T47D (cell line): ENCODE results near the gene PGBD2.
"Not testable (repeated sequence)": the region's sequence is repeated elsewhere in the genome, so short reads cannot be mapped to it uniquely, and the experiment has no call there.

Experiments
- DNase-seq, 2 experiments: peaks; one replicate each; pipeline versions ENCODE4 v3.0.0 to v3.0.0-alpha.2; 2011 to 2012; ENCODE audit warnings: low read depth in 1 of 2, low spot score in 1 of 2
- JUND ChIP-seq: IDR thresholded peaks from 2 replicates; pipeline ENCODE4 v1.6.1; 2012; ENCODE audit warnings: low read depth
- in situ Hi-C: cut with HindIII; loops from 2 replicates; pipeline ENCODE4 v1.10.0; 2016; ENCODE audit warnings: low sequenced_read_pairs, low pct_unique_long_range_greater_than_20kb

Gene PGBD2

DNA sequence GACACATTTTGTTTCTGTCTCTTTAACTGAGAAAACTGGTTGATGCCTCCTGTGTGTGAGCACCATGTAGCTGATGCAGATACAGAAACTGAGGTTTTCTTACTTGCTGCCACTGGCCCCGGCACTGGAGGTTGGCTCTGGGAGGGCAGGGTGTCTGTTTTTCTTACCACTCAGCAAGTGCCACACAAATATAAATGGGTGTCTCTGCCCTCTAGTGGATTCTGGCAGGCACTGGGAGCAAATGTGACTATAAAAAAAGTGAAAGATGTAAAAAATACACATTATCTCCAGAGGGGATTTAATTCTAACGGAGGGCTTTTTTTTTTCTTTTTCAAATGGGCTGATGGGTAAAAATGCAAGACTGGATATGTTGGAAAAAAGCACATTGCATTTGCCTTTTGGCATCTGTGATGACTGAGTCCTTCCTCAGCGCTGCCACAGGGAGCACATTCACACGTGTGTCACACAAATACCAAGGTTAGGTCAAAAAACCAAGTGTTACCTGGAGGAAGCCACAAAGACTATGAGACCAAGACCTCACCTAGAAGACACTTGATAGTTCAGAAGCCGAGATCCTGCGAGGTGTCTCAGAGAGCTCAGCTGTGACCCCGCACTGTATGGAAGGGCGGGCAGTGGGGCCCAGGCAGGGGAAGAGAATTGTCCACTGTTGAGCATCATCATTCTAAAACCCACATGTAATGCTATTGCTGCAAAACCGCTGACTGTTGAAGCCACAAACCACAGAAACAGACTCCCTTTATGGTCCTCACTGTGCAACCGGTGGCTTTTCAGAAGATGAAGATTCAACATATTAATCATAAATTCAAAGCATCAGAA, 18.9 kb downstream of the PGBD2 start:
- in situ Hi-C loops: no loop called here
- peak; percentile 31 to 81 for DNase-seq
- TF ChIP-seq JUND: no peak

DNA sequence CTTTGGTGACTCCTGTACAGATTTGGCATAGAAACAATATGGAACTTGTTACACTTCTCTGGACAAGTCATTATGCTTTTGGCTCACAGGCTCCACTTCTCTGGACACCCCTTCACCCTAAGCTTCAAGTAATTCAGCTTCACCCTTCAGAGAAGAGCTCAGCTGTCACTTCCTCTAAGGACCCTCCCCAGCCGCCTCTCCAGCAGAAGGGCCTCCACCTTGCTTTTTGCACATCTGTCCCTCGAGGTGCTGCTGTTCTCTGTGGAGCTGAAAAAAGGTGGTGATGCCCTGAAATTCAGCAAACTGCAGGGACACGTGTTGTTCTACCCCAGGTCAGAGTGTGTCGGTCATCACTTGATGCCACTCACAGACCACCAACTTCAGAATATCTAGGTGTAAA, 19.8 kb downstream of the PGBD2 start:
- in situ Hi-C loops, DNase-seq: not testable (repeated sequence)

DNA sequence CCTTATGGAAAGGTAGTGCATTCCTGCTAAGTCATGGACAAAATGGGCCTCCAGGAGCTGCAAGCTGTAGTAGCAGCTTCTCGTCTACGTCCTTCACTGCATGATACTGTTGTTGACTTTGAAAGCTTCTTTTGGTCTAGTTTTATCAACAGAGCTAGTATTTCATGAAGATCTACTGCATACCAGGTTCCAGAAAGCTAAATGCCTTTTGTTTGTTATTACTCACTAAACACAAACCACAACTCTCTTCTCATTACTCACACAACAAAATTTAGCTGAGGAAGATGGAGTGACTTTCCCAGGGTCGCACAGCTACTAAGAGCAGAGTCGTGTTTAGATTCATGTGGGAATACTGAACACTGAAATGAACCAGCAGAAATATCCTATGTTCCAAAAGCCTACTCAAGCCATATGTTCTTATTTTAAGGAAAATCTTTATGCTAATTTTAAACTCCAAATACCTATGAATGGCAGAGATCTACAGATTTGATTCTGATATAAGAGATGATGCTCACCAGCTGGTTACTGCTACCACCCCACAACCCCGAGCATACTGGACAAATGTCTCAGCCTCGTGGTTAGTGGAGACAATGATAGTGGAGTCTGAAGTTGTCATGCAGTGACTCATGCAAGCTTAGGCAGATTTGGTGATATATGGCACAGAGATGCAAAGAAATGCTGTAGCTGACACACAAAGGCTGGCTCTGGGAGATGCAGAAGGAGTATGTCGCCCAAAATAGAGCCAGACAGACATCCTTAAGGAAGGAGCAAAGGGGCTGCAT, 20.6 kb downstream of the PGBD2 start:
- in situ Hi-C loops: no loop called here
- DNase-seq: no peak
- no peak for TF ChIP-seq JUND

DNA sequence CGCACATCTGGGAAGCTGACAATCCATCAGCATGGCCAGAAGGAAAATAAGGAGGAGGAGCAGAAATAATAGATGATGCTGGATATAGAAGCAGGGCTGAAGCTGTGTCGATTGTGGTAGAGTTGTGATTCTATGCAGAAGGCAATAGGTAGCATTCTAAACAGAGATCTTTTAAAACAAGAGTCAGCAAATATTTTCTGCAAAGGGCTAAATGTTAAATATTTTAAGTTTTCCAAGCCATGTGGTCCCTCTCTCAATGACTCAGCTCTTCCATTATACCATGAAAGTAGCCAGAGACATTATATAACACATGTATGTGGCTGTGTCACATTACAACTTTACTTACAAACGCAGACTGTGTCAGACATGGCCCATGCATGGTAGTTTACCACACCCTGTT, 21.2 kb downstream of the PGBD2 start:
- DNase-seq, in situ Hi-C loops: not testable (repeated sequence)

- DNase-seq, in situ Hi-C loops: not testable (repeated sequence)
Measured at GRCh38 chr1:248928122-248928521, 22.1 kb downstream of the PGBD2 start.

DNA sequence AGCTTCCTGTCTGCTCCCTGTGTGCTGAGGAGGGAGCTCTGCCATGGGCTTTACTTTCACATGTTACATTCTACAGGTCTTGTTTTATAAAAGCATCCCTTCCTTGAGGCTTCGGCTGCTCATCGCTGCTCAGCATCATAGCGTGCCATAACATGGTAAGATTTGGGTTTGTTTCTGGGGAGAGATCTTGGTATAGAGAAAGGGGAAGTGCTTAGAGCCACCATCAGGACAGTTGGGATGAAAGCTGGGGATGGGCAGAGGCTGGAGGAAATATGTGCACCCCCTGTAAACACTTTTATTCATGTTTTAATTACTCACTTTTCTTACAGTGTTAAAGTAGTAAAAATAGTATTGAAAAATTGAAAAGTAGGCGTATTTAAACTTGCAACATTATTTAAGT, 24.0 kb downstream of the PGBD2 start:
- DNase-seq, in situ Hi-C loops: not testable (repeated sequence)

GRCh38 chr1:248938173-248938809, 32.3 kb downstream of the PGBD2 start:
- in situ Hi-C loops: not testable (repeated sequence)

GRCh38 chr1:248944134-248944999, 38.3 kb downstream of the PGBD2 start:
- in situ Hi-C loops, DNase-seq: not testable (repeated sequence)

More at GRCh38 chr1:248938173-248938809, 32.3 kb downstream of the PGBD2 start:
- DNase-seq: not testable (repeated sequence)

GRCh38 chr1:248945000-248945423, 39.0 kb downstream of the PGBD2 start:
- DNase-seq, in situ Hi-C loops: not testable (repeated sequence)

DNA sequence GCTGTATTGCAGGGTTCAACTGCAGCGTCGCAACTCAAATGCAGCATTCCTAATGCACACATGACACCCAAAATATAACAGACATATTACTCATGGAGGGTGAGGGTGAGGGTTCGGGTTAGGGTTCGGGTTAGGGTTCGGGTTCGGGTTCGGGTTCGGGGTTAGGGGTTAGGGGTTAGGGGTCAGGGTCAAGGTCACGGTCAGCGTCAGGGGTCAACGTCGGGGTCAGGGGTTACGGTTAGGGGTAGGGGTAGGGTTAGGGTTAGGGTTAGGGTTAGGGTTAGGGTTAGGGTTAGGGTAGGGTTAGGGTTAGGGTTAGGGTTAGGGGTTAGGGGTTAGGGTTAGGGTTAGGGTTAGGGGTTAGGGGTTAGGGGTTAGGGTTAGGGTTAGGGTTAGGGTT, 39.4 kb downstream of the PGBD2 start:
- in situ Hi-C loops: not testable (repeated sequence)
- DNase-seq: peak in 1 of 2 experiments; percentile 41

DNA sequence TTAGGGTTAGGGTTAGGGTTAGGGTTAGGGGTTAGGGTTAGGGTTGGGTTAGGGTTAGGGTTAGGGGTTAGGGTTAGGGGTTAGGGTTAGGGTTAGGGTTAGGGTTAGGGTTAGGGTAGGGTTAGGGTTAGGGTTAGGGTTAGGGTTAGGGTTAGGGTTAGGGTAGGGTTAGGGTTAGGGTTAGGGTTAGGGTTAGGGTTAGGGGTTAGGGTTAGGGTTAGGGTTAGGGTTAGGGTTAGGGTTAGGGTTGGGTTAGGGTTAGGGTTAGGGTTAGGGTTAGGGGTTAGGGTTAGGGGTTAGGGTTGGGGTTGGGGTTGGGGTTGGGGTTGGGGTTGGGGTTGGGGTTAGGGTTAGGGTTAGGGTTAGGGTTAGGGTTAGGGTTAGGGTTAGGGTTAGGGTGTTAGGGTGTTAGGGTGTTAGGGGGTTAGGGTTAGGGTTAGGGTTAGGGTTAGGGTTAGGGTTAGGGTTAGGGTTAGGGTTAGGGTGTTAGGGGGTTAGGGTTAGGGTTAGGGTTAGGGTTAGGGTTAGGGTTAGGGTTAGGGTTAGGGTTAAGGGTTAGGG, 39.9 kb downstream of the PGBD2 start:
- DNase-seq, in situ Hi-C loops: not testable (repeated sequence)
